Mesothelial cell of epicardium (in vitro differentiated cells): ENCODE results near the gene ARHGAP21. TPM values are rescaled to one million over a fixed set of nuclear protein-coding genes. Genes with fewer than 3 reads are reported as not detected.

Experiments
- DNase-seq, 2 experiments: peaks; one replicate each; pipeline ENCODE4 v3.0.0; 2021; ENCODE audit warnings: low spot score in 2 of 2; ENCODE audit not compliant: unreplicated experiment in 2 of 2
- H3K27ac Mint-ChIP-seq: 2 replicates; pipeline ENCODE4 v1.8.0; 2021; ENCODE audit warnings: mixed read lengths
- H3K27me3 Mint-ChIP-seq: 2 replicates; pipeline ENCODE4 v1.8.0; 2021; ENCODE audit warnings: low read depth, mixed read lengths
- H3K36me3 Mint-ChIP-seq: 2 replicates; pipeline ENCODE4 v1.8.0; 2021; ENCODE audit warnings: mixed read lengths
- H3K4me1 Mint-ChIP-seq: 2 replicates; pipeline ENCODE4 v1.8.0; 2021; ENCODE audit warnings: mixed read lengths
- H3K4me3 Mint-ChIP-seq: 2 replicates; pipeline ENCODE4 v1.8.0; 2021; ENCODE audit warnings: mild to moderate bottlenecking, moderate library complexity, mixed read lengths
- H3K9me3 Mint-ChIP-seq: 2 replicates; pipeline ENCODE4 v1.8.0; 2021; ENCODE audit warnings: mixed read lengths
- total RNA-seq: library from RNA; stranded (reverse); gene quantifications from 3 replicates; pipeline ENCODE4 v1.2.1, GENCODE V29; 2021
- TF ChIP-seq, protein P1 (sequence below): fragments of 200-600 bp; sonication (generic); IDR thresholded peaks from one replicate; pipeline ENCODE4 v1.5.0; 2021; ENCODE audit warnings: antibody characterized with exemption; ENCODE audit not compliant: unreplicated experiment

ARHGAP21 gene
- total RNA-seq, 1 donor from 2014 or later = 119 TPM

- peak overlapping the region; percentile 88 for H3K4me3 Mint-ChIP-seq
- peak overlapping the region; percentile 95 for H3K27ac Mint-ChIP-seq
- H3K36me3 Mint-ChIP-seq = no peaks in the 10 kb centered on the region
- peaks cover 37% of the 10 kb centered on the region for H3K4me1 Mint-ChIP-seq
- DNase-seq = no peak
- no peaks in the 10 kb centered on the region for H3K9me3 Mint-ChIP-seq
- no peaks in the 10 kb centered on the region for H3K27me3 Mint-ChIP-seq
- TF ChIP-seq, protein P1, sequence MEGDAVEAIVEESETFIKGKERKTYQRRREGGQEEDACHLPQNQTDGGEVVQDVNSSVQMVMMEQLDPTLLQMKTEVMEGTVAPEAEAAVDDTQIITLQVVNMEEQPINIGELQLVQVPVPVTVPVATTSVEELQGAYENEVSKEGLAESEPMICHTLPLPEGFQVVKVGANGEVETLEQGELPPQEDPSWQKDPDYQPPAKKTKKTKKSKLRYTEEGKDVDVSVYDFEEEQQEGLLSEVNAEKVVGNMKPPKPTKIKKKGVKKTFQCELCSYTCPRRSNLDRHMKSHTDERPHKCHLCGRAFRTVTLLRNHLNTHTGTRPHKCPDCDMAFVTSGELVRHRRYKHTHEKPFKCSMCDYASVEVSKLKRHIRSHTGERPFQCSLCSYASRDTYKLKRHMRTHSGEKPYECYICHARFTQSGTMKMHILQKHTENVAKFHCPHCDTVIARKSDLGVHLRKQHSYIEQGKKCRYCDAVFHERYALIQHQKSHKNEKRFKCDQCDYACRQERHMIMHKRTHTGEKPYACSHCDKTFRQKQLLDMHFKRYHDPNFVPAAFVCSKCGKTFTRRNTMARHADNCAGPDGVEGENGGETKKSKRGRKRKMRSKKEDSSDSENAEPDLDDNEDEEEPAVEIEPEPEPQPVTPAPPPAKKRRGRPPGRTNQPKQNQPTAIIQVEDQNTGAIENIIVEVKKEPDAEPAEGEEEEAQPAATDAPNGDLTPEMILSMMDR = no peak
These were observed 1.5 kb downstream of the ARHGAP21 start for GRCh38 chr10:24722131-24722675.

DNA sequence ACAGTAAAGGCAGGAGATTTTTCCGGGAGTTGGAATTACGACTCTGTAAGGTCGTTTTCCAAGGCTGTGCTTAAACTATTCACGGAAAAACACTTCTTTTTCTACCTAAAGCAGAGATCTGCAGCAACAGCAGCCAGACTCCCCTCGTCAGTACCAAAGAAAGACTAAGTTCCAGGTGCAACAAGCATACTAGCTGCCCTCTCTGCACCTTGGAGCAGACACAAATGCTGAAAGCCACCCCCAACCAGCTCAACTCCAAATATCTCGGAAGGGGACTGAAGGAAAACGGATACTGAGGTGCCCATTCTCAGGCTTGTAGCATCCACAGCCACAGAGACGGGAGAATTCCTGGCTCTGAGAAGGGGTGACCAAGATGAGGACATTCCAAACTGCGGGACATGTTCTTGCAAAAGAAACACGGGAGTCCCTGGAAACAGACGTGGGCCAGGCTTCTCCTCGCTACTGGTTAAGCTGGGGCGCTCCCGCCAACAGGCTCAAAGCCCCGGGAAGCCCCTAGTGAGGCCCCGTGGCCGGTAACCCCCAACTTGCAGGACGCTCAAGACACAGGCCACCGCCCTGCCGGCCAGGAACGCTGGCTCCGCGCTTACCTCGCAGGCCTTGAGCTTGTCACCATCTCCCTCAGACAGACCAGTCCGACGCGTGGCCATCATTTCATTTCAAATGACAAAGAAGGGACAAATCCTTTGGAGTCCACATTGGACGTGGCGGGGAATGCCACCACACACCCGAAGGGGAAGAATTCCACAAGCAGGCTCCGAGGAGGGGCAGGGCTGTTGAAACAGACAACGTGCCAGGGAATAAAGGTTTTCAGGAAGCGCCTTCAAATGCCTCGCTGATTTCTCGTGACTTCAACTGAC is 2.2 kb downstream of the ARHGAP21 start:
- H3K4me1 Mint-ChIP-seq = peaks cover 37% of the 10 kb centered on the region
- H3K36me3 Mint-ChIP-seq = no peaks in the 10 kb centered on the region
- peak overlapping the region; percentile 88 for H3K4me3 Mint-ChIP-seq
- H3K27me3 Mint-ChIP-seq = no peaks in the 10 kb centered on the region
- no peaks in the 10 kb centered on the region for H3K9me3 Mint-ChIP-seq
- peak overlapping the region; percentile 95 for H3K27ac Mint-ChIP-seq
- peak; percentile 23 to 48 for DNase-seq
- TF ChIP-seq, protein P1 = no peak

DNA sequence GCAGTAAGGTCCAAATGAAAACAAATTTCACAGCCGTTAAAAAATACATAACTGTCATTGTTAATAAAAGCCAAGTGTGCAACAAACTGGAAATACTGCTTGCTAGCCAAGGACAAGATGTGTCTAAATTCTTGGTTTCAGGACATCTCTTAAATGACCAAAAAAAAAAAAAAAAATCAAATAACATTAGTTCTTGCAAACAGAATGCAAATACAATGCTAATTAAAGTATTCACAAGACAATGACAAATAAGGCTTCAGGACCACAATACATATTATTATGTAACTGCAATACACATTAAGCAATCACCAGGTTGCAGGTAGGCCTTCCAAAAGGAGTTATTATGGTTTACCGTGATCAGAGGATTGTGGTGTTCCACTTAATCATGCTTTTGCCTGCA is 3.6 kb downstream of the ARHGAP21 start:
- peak overlapping the region; percentile 88 for H3K4me3 Mint-ChIP-seq
- H3K4me1 Mint-ChIP-seq = peaks cover 33% of the 10 kb centered on the region
- H3K9me3 Mint-ChIP-seq = no peaks in the 10 kb centered on the region
- no peaks in the 10 kb centered on the region for H3K27me3 Mint-ChIP-seq
- peaks cover 2% of the 10 kb centered on the region for H3K36me3 Mint-ChIP-seq
- no peak overlapping the region for H3K27ac Mint-ChIP-seq
- TF ChIP-seq, protein P1 = no peak
- no peak for DNase-seq

DNA sequence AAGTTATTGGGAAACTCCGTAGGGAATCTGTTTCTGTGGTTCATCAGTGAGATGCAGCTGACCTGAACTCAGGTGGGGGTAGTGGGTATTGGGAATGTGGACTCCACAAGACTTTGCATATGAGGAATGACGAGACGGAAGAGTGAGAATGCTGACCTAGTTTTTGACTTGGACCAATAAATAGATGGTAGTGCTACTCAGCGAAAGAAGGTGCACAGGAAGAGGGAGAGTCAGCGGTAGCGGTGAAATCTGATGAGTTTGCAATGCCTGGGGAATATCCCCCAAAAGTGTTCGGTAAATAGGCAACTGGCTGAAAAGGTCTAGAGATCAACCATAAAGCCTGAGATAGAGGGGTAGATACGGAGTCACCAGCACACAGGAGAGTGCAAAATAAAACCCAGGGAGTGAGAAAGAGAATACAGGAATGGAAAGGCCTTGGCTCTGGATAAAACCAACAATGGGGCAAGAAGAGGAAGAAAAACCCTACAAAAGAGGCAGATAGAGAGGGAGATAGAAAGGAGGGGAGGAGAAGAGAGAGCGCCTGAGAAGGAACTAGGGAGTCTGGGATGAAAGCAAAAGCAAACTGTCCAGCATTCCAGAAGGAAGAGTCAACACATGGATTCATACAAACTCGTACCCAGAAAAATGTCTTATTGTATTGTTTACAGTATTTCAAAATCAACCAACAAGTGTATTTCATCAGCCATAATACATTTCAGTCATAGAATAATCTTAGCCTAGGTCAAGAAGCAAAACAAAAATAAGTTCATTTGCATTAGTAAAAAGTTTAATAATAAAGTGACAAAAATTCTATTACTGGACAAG is 5.4 kb downstream of the ARHGAP21 start:
- Mint-ChIP-seq H3K36me3 (peaks cover 2% of the 10 kb centered on the region), H3K27ac (no peak overlapping the region), H3K9me3 (no peaks in the 10 kb centered on the region), H3K4me3 (no peak overlapping the region), H3K27me3 (no peaks in the 10 kb centered on the region), H3K4me1 (peaks cover 34% of the 10 kb centered on the region)
- no peak for DNase-seq
- TF ChIP-seq, protein P1 = no peak

DNA sequence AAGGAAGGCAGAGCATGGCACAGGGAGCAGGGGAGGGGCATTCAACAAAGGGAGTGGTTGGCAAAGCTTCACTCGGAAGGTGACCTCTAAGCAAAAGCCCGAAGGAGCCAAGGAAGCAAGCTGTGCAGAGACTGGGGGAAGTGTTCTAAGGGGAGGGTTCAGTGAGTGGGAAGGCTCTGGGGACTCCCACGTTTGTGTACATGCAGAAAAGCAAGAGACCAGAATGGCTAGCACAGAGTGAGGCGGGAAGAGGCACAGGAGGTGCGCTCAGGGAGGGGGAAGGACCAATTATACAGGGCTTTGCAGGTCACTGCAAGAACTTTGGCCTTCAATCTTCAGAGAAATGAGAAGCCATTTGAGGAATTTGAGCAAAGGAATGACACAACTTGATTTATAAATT is 7.4 kb downstream of the ARHGAP21 start:
- H3K4me1 Mint-ChIP-seq = peaks cover 33% of the 10 kb centered on the region
- peaks cover 2% of the 10 kb centered on the region for H3K36me3 Mint-ChIP-seq
- no peaks in the 10 kb centered on the region for H3K9me3 Mint-ChIP-seq
- H3K4me3 Mint-ChIP-seq = no peak overlapping the region
- DNase-seq = no peak
- H3K27ac Mint-ChIP-seq = no peak overlapping the region
- TF ChIP-seq, protein P1 = no peak
- no peaks in the 10 kb centered on the region for H3K27me3 Mint-ChIP-seq
